Suprapubic skin (tissue), 4 donors: ENCODE data around the gene ANO9. TPM values are rescaled to one million over a fixed set of nuclear protein-coding genes. Genes with fewer than 3 reads are reported as not detected.

Experiments used
- DNase-seq, 2 donors: peaks; one replicate each; pipeline ENCODE4 v3.0.0-alpha.2; 2019; ENCODE audit warnings: low spot score in 2 of 2
- H3K27ac ChIP-seq: fragments of 200-600 bp; sonication (generic); one replicate; pipeline ENCODE4 v1.5.1; 2019
- H3K27me3 ChIP-seq: fragments of 200-600 bp; sonication (generic); one replicate; pipeline ENCODE4 v1.5.1; 2019
- H3K36me3 ChIP-seq: fragments of 200-600 bp; sonication (generic); one replicate; pipeline ENCODE4 v1.5.1; 2019
- H3K4me1 ChIP-seq: fragments of 200-600 bp; sonication (generic); one replicate; pipeline ENCODE4 v1.5.1; 2019
- H3K4me3 ChIP-seq: fragments of 200-600 bp; sonication (generic); one replicate; pipeline ENCODE4 v1.5.1; 2019; ENCODE audit warnings: mild to moderate bottlenecking
- H3K9me3 ChIP-seq: fragments of 200-600 bp; sonication (generic); one replicate; pipeline ENCODE4 v1.5.1; 2019
- EP300 ChIP-seq: sonication (generic); formaldehyde crosslinking; IDR thresholded peaks from one replicate; pipeline ENCODE4 v1.6.1; 2017; ENCODE audit warnings: antibody characterized with exemption
- POLR2A ChIP-seq, 2 donors: fragments of 450-650 bp; IDR thresholded peaks; one replicate each; pipeline ENCODE4 v1.6.1; 2017; ENCODE audit warnings: antibody characterized with exemption in 2 of 2, mild to moderate bottlenecking in 2 of 2, moderate library complexity in 2 of 2
- POLR2AphosphoS5 ChIP-seq, 3 donors: sonication (generic); formaldehyde crosslinking; IDR thresholded peaks; one replicate each; pipeline ENCODE4 v1.6.1; 2017; ENCODE audit warnings: antibody characterized with exemption in 3 of 3
- WGBS: methylation state at CpG from one replicate; pipeline ENCODE4 v1.1.5; 2018; 5-methylcytosine and 5-hydroxymethylcytosine counted together
- total RNA-seq, 4 donors: library from RNA; depleted of rRNA; stranded (reverse); fragments of >200 nt; gene quantifications; one replicate each; pipeline ENCODE4 v1.1.0, GENCODE V29; 2016
- TF ChIP-seq, protein P1 (sequence below), 2 donors: fragments of 200-600 bp in 1 of 2; fragments of 450-650 bp in 1 of 2; sonication (generic) in 1 of 2; IDR thresholded peaks; one replicate each; pipeline ENCODE4 v1.5.1; 2016 to 2019; ENCODE audit warnings: antibody characterized with exemption in 2 of 2, mild to moderate bottlenecking in 1 of 2, moderate library complexity in 1 of 2

ANO9 gene
- total RNA-seq, 4 donors from 2014 or later, result 76.8 to 166 (median 103) TPM

DNA sequence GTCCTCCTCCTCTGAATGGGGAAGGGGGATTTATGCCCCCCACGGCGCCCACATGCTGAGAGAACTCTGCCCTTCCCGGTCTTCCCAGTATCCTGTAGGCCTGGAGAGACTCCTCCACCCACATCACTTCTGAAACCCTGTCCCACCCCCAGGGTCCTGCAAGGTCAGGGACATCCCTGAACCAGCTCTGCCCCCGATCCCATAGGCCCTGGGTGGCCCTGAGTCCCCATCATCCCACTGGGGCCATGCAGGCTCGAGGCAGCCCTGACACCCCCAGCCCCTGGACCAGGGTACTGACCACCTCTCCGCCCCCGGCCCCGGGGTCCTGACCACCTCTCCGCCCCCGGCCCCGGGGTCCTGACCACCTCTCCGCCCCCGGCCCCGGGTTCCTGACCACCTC is 60.8 kb downstream of the ANO9 start:
- TF ChIP-seq POLR2A (IDR thresholded peaks at IDR 0.05) (no peak), POLR2AphosphoS5 (IDR thresholded peaks at IDR 0.05) (no peak), EP300 (no peak)
- TF ChIP-seq, protein P1, sequence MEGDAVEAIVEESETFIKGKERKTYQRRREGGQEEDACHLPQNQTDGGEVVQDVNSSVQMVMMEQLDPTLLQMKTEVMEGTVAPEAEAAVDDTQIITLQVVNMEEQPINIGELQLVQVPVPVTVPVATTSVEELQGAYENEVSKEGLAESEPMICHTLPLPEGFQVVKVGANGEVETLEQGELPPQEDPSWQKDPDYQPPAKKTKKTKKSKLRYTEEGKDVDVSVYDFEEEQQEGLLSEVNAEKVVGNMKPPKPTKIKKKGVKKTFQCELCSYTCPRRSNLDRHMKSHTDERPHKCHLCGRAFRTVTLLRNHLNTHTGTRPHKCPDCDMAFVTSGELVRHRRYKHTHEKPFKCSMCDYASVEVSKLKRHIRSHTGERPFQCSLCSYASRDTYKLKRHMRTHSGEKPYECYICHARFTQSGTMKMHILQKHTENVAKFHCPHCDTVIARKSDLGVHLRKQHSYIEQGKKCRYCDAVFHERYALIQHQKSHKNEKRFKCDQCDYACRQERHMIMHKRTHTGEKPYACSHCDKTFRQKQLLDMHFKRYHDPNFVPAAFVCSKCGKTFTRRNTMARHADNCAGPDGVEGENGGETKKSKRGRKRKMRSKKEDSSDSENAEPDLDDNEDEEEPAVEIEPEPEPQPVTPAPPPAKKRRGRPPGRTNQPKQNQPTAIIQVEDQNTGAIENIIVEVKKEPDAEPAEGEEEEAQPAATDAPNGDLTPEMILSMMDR (IDR thresholded peaks at IDR 0.05), result no peak
- Histone ChIP-seq H3K4me1 (no peaks in the 10 kb centered on the region), H3K4me3 (no peak overlapping the region), H3K27me3 (peaks cover 13% of the 10 kb centered on the region), H3K36me3 (no peaks in the 10 kb centered on the region), H3K27ac (no peak overlapping the region), H3K9me3 (no peaks in the 10 kb centered on the region)
- WGBS, result 77% methylated on average over 6 of the region's 14 CpGs
- no peak for DNase-seq

DNA sequence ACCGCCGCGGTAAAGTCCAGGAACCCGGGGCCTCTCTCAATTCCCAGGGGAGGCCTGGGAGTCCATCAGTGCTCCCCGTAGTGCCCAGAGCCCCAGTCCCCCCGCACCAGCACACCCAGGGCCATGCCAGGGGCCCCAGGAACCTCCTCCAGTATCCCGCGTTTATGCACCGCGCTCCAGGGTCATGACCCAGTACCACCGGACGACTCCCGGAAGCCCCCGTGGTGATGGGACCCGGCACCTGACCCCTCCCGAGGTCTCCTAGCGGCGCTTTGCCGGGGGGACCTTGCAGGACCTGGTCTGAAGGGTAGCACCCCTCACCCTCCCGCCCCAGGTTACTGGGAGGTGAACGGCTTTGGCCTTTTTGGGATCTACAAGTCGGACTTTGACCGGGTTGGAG is 61.3 kb downstream of the ANO9 start:
- peaks cover 13% of the 10 kb centered on the region for H3K27me3 ChIP-seq
- no peak for DNase-seq
- H3K4me3 ChIP-seq, result no peak overlapping the region
- no peaks in the 10 kb centered on the region for H3K4me1 ChIP-seq
- no peak for TF ChIP-seq POLR2AphosphoS5 (IDR thresholded peaks at IDR 0.05)
- no peak for TF ChIP-seq EP300
- TF ChIP-seq, protein P1 (IDR thresholded peaks at IDR 0.05), result no peak
- TF ChIP-seq POLR2A (IDR thresholded peaks at IDR 0.05), result no peak
- 92% methylated on average over 17 of the region's 23 CpGs for WGBS
- H3K9me3 ChIP-seq, result no peaks in the 10 kb centered on the region
- no peak overlapping the region for H3K27ac ChIP-seq
- no peaks in the 10 kb centered on the region for H3K36me3 ChIP-seq

DNA sequence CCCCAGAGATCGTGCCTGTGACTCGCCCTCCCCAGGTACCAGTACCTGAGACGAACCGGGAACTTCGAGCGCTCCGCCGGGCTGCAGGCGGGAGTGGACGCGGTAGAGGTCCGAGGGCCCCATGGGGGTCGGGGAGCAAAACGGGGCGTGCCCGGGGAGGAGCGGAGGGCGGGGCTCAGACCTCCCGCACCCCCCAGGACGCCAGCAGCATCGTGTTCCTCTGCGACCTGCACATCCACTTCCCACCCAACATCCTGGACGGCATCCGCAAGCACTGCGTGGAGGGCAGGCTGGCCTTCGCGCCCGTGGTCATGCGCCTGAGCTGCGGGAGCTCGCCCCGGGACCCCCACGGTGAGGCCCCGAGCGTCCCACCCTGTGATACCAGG is 61.7 kb downstream of the ANO9 start:
- peaks cover 13% of the 10 kb centered on the region for H3K27me3 ChIP-seq
- no peaks in the 10 kb centered on the region for H3K4me1 ChIP-seq
- DNase-seq, result no peak
- no peak overlapping the region for H3K4me3 ChIP-seq
- WGBS, result 93% methylated on average over 33 of the region's 35 CpGs
- no peaks in the 10 kb centered on the region for H3K36me3 ChIP-seq
- no peaks in the 10 kb centered on the region for H3K9me3 ChIP-seq
- no peak overlapping the region for H3K27ac ChIP-seq
- TF ChIP-seq POLR2AphosphoS5 (IDR thresholded peaks at IDR 0.05) (no peak), EP300 (no peak), POLR2A (IDR thresholded peaks at IDR 0.05) (no peak)
- TF ChIP-seq, protein P1 (IDR thresholded peaks at IDR 0.05), result no peak

DNA sequence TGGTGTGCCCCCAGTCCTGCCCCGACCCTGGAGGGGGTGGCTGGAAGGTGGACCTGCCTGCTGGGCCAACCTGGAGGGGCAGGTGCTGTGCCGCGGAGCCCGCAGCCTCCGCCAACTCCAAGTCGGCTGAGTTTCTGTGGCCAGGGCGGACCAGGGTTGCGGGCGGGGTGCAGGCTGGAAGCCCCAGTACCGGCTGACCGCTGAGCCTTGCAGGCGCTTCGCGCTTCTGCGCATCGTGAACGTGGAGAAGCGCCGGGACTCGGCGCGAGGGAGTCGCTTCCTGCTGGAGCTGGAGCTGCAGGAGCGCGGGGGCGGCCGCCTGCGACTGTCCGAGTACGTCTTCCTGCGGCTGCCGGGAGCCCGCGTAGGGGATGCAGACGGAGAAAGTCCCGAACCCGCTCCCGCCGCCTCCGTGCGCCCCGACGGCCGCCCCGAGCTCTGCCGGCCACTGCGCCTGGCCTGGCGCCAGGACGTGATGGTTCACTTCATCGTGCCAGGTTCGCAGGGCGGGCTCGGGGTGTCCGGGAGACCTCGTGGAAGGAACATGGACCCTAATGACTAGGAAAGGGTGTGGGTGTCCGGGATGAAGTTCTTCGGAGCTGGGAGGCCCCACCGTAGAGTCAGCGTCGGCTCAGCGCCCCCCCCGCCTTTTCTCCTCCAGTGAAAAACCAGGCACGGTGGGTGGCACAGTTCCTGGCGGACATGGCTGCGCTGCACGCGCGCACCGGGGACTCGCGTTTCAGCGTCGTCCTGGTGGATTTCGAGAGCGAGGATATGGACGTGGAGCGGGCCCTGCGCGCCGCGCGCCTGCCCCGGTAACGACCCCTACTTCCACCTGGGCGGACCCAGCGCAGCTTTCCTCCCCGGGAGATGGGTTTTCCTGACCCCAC is 62.4 kb downstream of the ANO9 start:
- TF ChIP-seq POLR2AphosphoS5 (IDR thresholded peaks at IDR 0.05) (no peak), POLR2A (IDR thresholded peaks at IDR 0.05) (no peak), EP300 (no peak)
- TF ChIP-seq, protein P1 (IDR thresholded peaks at IDR 0.05), result no peak
- no peaks in the 10 kb centered on the region for H3K9me3 ChIP-seq
- no peak for DNase-seq
- peaks cover 13% of the 10 kb centered on the region for H3K27me3 ChIP-seq
- H3K4me3 ChIP-seq, result no peak overlapping the region
- H3K36me3 ChIP-seq, result no peaks in the 10 kb centered on the region
- H3K27ac ChIP-seq, result no peak overlapping the region
- WGBS, result 92% methylated on average over 64 of the region's 87 CpGs
- H3K4me1 ChIP-seq, result no peaks in the 10 kb centered on the region

DNA sequence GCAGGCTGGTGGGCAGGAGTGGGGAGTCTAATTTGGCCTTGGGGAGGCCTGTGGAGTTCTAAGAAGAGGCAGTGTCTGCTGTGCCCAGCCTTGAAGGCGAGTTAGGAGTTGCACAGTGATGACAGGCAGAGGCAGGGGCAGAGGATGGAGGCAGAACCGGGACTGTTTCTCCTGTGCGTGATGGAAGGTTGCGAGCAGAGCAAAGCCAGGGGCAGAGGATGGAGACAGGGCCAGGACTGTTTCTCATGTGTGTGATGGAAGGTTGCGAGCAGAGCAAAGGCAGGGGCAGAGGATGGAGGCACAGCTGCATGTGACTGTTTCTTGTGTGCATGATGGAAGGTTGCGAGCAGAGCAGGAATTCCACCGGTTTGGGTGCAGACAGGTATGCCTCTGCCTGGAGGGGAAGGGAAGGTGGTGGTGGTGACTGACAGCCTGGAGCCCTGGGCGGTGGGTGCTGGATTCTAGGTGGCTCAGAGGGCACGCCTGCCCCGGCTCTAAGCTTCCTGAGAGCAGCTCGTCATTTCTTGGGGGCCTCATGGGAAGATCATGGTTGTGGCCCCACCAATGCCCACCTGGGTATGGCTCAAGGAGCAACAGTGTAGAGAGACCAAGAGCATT is 63.8 kb downstream of the ANO9 start:
- Histone ChIP-seq H3K36me3 (no peaks in the 10 kb centered on the region), H3K27me3 (peaks cover 13% of the 10 kb centered on the region), H3K4me1 (no peaks in the 10 kb centered on the region), H3K27ac (no peak overlapping the region), H3K4me3 (no peak overlapping the region), H3K9me3 (no peaks in the 10 kb centered on the region)
- 70% methylated on average over 10 of the region's 11 CpGs for WGBS
- DNase-seq, result no peak
- TF ChIP-seq EP300 (no peak), POLR2AphosphoS5 (IDR thresholded peaks at IDR 0.05) (no peak), POLR2A (IDR thresholded peaks at IDR 0.05) (no peak)
- TF ChIP-seq, protein P1 (IDR thresholded peaks at IDR 0.05), result no peak
